GM21737 (cell line): ENCODE measurements around the gene SH3BGRL3.
A peak's percentile ranks its signal among the peaks of the same experiment; 100 is the strongest.
"Not testable (repeated sequence)": the region's sequence is repeated elsewhere in the genome, so short reads cannot be mapped to it uniquely, and the experiment has no call there.

Source experiments
- ATAC-seq: cut with Tn5 transposase; IDR thresholded peaks from one replicate; pipeline ENCODE4 v1.9.1; 2021; ENCODE audit warnings: mild to moderate bottlenecking, moderate library complexity; ENCODE audit not compliant: unreplicated experiment

Gene SH3BGRL3

GRCh38 chr1:26290122-26290881, 10.4 kb downstream of the SH3BGRL3 start:
- no peak for ATAC-seq

DNA sequence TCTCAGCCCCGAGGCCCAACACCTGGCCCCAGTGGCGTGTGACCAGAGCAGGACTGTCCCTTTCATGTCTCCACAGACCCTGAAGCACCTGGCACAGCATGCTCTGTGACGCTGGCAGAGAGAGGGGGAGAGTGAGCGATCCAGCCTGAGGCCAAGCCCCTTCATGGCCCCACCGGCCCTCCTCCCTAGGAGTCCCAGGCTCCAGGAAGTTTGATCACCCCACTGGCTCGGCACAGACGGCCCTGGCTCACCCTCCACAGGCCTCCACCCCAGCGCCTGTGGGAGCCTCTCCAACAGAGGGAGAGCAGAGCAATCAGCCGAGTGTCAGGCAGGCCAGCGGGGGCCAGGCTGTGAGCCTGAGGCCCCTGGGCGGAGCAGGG, 11.0 kb downstream of the SH3BGRL3 start:
- ATAC-seq, result no peak

DNA sequence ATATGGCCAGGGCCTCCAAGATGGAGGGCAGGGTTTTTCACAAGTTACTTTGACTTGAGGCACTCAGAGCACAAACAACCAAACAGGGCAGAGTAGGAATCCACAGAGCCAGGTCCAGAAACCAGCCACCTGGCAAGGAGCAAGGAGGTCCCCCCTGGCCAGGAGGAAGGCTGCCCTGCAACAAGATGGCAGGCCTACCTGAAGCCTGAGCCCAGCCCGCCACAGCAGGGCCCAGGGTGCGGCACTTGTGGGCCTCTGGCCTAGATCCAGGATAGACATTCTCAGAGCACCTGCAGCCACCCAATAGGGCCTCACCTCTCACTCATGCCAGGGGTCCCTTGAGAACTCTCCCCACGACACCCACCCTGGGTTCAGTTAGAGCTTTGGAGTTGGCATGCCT, 11.5 kb downstream of the SH3BGRL3 start:
- ATAC-seq, result no peak

- ATAC-seq, result no peak
These were observed 12.1 kb downstream of the SH3BGRL3 start for GRCh38 chr1:26291939-26292338.

DNA sequence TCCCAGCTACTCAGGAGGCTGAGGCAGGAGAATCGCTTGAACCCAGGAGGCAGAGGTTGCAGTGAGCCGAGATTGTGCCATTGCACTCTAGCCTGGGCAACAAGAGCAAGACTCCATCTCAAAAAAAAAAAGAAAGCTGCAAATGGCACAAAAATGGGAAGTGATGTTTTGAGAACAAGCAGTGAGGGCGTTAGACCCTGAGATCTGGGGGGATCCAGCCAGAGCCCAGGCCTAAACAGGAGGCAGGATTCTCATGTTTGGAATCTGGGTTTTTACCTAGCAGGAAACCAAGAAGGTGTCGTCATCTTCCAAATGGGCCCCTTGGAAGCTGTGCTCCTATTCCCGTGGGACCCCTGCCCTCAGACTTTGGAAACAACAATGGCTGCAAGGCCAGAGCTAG, 12.8 kb downstream of the SH3BGRL3 start:
- not testable (repeated sequence) for ATAC-seq

DNA sequence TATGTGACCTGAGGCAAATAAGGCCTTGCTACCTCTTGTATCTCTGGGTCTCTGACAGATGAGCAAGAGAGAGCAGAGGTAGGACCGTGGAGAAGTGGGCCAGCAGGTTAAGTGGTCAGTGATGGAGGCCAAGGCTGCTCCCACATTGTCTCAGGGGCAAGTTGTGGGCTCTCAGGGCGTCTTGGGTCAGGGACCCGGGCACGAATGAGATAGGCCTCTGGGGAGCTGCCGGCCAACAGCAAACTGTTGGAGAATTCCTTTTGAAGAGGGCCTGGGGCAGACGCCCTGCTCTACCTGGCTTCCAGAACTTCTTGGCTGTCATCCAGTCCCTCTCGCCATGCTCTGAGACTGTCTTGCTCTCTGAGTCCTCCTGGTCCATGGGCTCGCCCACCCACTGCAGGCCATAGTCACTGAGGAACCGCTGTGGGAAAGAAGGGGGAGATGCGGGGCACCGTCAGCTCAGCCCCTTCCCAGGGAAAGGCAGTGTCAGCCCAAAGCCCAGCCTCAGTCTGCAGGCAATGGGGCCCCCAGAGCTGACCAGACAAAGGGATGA, 14.1 kb downstream of the SH3BGRL3 start:
- ATAC-seq, result no peak

DNA sequence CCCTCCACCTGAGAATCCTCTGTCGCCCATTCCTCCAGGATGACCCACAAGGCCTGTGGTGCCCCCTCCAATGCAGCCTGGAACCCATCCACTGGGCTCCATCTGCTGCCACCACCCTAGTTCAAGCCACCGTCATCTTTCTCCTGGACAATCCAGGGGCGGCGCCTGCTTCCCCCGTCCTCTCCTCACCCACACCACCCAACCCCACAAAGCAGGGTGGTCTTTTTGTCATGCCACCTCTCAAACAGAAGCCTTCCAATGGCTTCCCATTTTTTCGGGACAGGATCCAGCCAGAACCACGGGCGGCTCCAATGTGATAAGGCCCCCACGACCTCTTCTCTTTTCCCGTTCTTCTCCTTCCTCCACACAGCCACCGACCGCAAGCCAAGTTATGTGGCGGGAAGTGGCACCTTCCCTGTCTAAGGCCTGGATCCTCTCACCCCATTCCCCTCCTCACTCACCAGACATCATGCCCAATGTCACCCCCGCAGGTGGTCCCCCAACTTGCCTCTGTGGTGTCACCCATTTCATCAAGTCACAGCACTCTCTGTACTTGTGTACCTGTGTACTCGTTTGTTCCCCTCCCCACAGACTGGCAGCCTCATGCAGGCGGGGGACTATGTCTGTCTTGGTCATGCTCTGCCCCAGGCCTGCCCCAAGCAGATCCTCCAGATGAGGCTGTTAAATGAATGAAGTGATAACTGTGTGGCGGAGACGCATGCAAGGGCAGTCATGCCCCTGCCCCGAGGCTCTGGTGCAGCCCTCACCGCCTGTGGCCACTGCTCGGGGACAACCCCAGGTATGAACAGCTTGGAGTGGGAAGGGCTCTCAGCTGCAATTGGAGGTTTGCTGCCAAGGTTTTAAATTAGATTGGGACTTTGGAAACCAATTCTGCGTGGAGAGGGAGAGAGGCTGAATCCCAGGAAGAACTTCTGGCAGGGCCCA, 15.6 kb downstream of the SH3BGRL3 start:
- no peak for ATAC-seq

- ATAC-seq, result no peak
These were observed 16.6 kb downstream of the SH3BGRL3 start for GRCh38 chr1:26296340-26297056.

DNA sequence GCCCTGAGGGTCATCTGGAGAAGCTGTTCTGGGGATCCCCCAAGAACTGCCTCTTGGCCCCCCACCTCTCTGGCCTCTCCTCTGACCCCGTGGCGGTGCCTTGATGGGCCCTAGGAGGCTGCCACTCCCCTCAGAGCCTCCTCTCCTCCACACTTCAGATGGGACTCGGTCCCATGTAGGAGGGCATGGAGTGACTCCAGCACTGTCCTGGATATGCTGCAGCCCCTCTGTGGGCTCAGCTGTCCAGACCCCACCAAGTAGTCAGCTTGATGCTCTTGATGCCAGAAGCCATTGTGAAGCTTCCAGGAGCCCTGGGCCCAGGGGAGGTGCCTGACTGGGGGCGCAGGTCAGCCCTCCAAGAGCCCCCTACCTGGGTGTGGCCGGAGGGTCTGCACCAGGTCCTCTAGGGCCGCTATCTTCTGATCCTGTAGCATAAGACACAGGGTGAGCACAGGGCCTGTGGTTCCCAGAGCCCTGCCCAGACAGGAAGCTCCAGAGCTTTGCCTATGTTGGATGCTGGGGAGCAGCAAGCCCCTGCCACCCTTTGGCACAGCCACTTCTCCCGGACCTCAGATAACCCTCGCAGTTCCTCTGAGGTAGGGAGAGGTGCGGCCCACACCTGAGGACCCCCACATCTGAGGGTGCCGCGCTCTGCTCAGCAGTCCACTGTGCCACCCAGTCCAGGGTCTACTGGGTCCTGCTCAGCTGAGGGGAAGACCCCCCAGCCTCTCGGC, 17.3 kb downstream of the SH3BGRL3 start:
- ATAC-seq, result no peak

DNA sequence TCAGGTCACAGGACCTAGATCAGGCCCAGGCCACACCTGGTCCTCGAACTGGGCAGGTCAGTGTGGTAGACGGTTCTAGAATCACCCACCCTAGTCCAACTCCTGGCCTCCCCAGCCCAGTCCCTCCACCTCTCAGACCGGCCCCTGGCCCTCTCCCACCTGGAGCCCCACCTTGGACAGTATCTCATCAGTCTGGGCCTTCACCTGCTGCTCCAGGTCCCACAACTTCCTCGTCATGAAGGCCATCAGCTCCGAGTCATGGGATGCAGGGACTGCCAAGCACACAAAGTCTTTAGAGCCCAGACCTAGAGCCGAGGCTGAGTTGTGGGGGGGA, 17.9 kb downstream of the SH3BGRL3 start:
- no peak for ATAC-seq

DNA sequence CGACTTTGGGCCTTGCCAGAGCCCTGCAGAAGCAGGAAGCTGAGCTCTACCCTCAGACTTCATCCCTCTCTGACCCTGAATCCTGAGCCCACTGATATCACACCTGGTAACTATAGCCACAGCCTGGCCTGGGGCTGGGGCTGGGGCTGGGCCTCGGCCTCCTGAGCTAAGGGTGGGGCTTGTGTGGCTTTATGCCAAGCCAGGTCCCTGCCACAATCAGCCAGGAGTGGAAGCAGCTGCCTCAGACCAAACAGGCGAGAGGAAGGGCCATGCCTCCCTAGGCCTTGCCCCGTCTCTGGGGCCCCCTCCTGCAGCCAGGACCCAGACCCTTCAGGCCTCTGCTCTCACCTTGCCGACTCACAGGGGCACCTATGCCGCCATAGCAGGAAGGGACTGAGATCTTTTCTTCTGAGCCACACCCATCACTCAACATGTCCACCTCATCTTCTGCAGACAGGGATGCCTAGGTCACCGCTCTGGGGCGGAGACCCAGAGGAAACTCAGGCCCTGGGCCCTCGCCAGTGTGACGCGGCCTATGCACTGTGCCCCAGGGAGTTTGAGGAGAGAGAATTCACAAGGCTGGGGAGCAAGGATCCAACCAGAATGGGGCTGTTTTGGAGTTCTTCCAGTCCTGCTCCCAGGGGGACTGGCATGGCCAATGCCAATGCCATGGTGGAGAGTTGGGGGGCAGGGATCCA, 20.8 kb downstream of the SH3BGRL3 start:
- no peak for ATAC-seq

DNA sequence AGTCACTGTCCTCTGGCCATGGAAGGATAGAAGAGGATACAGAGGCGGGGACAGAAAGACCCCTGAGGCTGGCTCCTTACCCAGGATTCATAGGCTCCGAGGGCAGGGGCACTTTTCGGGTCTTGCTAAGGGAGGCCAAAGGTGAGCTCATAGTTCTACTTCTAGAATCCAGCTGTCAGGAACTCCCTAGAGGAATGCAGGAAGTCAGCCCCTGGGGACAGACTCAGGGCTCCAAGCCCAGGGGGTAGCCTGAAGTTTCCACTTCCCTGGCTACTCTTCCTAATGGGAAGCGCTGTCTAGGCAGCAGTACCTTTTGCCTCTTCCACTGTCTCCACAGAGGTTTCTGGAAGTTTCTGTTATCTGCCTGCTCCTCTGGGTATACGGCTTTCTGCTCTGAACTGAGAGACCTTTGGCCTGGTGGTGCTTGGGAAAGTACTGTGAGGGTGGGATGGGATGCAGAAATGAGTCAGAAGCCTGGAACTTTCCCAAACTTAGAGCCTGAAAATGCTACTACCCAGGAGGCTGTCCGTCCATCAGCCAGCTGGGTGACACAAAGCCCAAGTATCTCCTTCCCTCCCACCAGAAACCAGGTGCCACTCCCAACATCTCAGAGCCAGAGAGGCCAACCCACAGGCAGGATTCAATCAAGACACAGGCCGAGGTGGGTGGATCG, 23.0 kb downstream of the SH3BGRL3 start:
- ATAC-seq, result no peak

- ATAC-seq, result no peak
These were observed 25.9 kb downstream of the SH3BGRL3 start for GRCh38 chr1:26305667-26306289.

- ATAC-seq, result peak; percentile 90
These were observed 26.7 kb downstream of the SH3BGRL3 start, which contains the start of gene UBXN11 for GRCh38 chr1:26306290-26307229. Gene UBXN11 (minus strand): TSS chr1:26306636. CDS start chr1:26302883, 3,753 bp downstream.

DNA sequence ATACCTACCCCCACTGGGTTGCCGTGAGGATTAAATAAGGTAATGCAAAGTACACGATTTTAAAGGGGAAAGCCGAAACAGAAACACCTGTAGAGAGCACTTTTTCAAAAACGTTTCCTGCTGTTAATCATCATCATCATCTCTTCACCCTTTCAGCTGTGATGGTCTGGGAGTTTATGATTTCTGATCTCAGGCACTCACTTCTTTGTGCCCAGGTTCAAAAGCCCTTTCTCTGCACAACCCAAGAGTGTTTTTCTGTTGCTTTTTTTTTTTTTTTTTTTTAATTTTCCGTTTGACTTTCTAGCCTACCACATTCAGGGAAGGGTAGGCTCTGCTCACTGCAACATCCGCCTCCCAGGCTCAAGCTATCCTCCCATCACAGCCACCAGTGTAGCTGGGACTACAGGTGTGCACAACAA, 27.5 kb downstream of the SH3BGRL3 start:
- ATAC-seq, result no peak

DNA sequence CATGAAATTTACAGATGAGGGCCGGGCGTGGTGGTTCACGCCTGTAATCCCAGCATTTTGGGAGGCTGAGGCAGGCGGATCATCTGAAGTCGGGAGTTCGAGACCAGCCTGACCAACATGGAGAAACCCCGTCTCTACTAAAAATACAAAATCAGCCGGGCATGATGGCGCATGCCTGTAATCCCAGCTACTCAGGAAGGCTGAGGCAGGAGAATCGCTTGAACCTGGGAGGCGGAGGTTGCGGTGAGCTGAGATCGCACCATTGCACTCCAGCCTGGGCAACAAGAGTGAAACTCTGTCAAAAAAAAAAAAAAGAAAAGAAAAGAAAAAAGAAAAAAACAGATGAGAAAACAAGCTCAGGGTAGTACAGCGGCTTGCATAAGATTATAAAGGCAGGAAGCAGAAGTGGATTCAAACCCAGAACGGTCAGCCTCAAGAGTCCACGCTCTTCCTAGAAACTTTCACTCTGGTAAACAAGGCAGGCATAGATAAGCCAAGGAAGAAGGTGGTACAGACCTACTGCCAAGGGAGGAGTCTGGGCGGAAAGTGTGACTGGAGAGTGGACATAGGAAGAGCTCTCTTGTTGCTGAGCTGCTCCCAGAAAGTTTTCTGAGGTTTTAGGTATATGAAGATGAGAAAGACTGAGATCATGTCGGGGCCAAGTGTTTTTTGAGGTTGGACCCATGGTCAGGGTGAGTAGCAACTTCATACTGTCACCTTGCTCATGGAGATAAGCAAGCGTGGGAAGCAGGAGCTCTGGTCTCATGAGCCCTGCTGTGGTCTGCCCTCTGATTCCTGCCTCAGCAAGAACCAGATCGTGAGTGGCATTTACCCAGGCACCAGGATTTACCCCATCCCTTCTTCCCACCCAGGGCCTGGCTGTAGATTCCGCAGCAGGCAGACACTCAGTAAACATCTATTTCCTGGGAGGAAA, 28.3 kb downstream of the SH3BGRL3 start:
- not testable (repeated sequence) for ATAC-seq

DNA sequence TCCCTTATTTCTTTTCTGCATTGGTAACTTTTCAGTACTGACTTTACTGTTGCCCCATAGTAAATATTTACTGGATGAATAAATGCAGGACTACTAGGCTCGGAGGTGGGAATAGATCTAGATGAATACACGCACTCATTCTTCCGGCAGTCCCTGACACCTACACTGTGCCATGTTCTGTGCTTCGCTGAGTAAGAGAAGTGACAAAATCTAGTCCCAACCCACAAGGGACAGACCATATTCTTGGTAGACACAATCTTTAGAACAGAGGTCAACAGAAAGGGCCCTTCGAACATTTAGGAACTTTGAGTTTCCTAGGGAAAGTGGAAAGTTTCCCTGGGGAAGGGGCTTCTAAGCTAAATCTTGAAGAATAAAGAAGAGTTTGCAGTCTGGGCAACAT, 34.6 kb downstream of the SH3BGRL3 start:
- no peak for ATAC-seq
